B cell (primary cell): ENCODE data around the gene TRIM56. TPM values are rescaled to one million over a fixed set of nuclear protein-coding genes. Genes with fewer than 3 reads are reported as not detected.

Experiments
- ATAC-seq: fragments of 200-7000 bp; cut with Tn5 transposase; one replicate; pipeline ENCODE4 v1.10.0; 2021; ENCODE audit warnings: low read depth, mild to moderate bottlenecking, moderate number of reproducible peaks, moderate library complexity
- CTCF ChIA-PET: fragments of 350-600 bp; sonication (Branson Sonifier 250); formaldehyde crosslinking; loops from one replicate; lab custom pipeline; 2021; ENCODE audit warnings: antibody characterized with exemption, inconsistent platforms; lab: Charles Lee
- POLR2A ChIA-PET: fragments of 350-600 bp; sonication (Branson Sonifier 250); formaldehyde crosslinking; loops from one replicate; lab custom pipeline; 2021; ENCODE audit warnings: antibody characterized with exemption; lab: Charles Lee
- DNase-seq: peaks from one replicate; pipeline ENCODE4 v3.0.0; 2013
- H2AFZ ChIP-seq: 2 replicates; pipeline ENCODE4 v1.6.1; 2012; ENCODE audit warnings: mild to moderate bottlenecking, low read depth, low read length; ENCODE audit not compliant: insufficient read depth, poor library complexity, severe bottlenecking
- H3K27ac ChIP-seq, 2 donors: 1 replicate in 1 of 2; 2 replicates in 1 of 2; pipeline ENCODE4 v1.5.1; 2012 to 2013; ENCODE audit warnings: low read length in 2 of 2, mild to moderate bottlenecking in 2 of 2, moderate library complexity in 1 of 2
- H3K27me3 ChIP-seq, 4 experiments: fragments of 200-600 bp in 1 of 4; sonication (generic) in 1 of 4; replicated peaks in 1 of 4; 1 replicate in 2 of 4; 2 replicates in 2 of 4; pipeline versions ENCODE4 v1.6.1 to v1.7.0; 2013 to 2016; ENCODE audit warnings: low read length in 3 of 4, mild to moderate bottlenecking in 2 of 4, mixed read lengths in 1 of 4, moderate library complexity in 1 of 4; ENCODE audit not compliant: insufficient read depth in 4 of 4, control insufficient read depth in 3 of 4; ENCODE audit errors: control extremely low read depth in 1 of 4
- H3K36me3 ChIP-seq, 2 experiments: replicated peaks in 1 of 2; 1 replicate in 1 of 2; 2 replicates in 1 of 2; pipeline versions ENCODE4 v1.6.1 to v1.7.1; 2013; ENCODE audit warnings: low read length in 1 of 2; ENCODE audit not compliant: insufficient read depth in 2 of 2, control insufficient read depth in 1 of 2; ENCODE audit errors: control extremely low read depth in 1 of 2, extremely low read depth in 1 of 2
- H3K4me1 ChIP-seq, 2 donors: fragments of 200-600 bp in 1 of 2; sonication (generic) in 1 of 2; 1 replicate in 1 of 2; 2 replicates in 1 of 2; pipeline versions ENCODE4 v1.5.1 to v1.6.1; 2013 to 2017; ENCODE audit warnings: low read length in 2 of 2; ENCODE audit not compliant: control insufficient read depth in 2 of 2, insufficient read depth in 2 of 2
- H3K4me2 ChIP-seq: replicated peaks from 2 replicates; pipeline ENCODE3; 2012; ENCODE audit warnings: mild to moderate bottlenecking, low read depth, low read length; ENCODE audit not compliant: poor library complexity, severe bottlenecking
- H3K4me3 ChIP-seq, 5 experiments: fragments of 200-600 bp in 1 of 5; sonication (generic) in 1 of 5; 1 replicate in 3 of 5; 2 replicates in 2 of 5; pipeline versions ENCODE4 v1.5.1 to v1.7.0; 2011 to 2016; ENCODE audit warnings: low read length in 4 of 5, mild to moderate bottlenecking in 4 of 5, low read depth in 2 of 5, control low read depth in 1 of 5, moderate library complexity in 1 of 5; ENCODE audit not compliant: insufficient read depth in 1 of 5; ENCODE audit errors: control extremely low read depth in 1 of 5, extremely low read depth in 1 of 5
- H3K79me2 ChIP-seq: fragments of 200-600 bp; sonication (generic); one replicate; pipeline ENCODE4 v1.6.0; 2016; ENCODE audit warnings: low read length; ENCODE audit not compliant: control insufficient read depth, insufficient read depth
- H3K9ac ChIP-seq: fragments of 200-600 bp; sonication (generic); 2 replicates; pipeline ENCODE4 v1.6.1; 2017; ENCODE audit warnings: mild to moderate bottlenecking, low read length, moderate library complexity
- H3K9me3 ChIP-seq, 3 donors: one replicate each; pipeline versions ENCODE4 v1.6.1 to v1.7.1; 2013; ENCODE audit warnings: low read length in 2 of 3; ENCODE audit not compliant: control insufficient read depth in 2 of 3, insufficient read depth in 1 of 3; ENCODE audit errors: control extremely low read depth in 1 of 3
- H4K20me1 ChIP-seq: 2 replicates; pipeline ENCODE4 v1.6.0; 2012; ENCODE audit warnings: mild to moderate bottlenecking, low read length; ENCODE audit not compliant: insufficient read depth, control insufficient read depth, poor library complexity, severe bottlenecking
- H3K27ac Mint-ChIP-seq: one replicate; pipeline ENCODE4 v1.8.0; 2021; ENCODE audit warnings: mixed read lengths
- H3K27me3 Mint-ChIP-seq: one replicate; pipeline ENCODE4 v1.8.0; 2021; ENCODE audit warnings: mixed read lengths
- H3K4me1 Mint-ChIP-seq: one replicate; pipeline ENCODE4 v1.8.0; 2021; ENCODE audit warnings: mixed read lengths
- H3K4me3 Mint-ChIP-seq: one replicate; pipeline ENCODE4 v1.8.0; 2021; ENCODE audit warnings: mixed read lengths
- H3K9me3 Mint-ChIP-seq: one replicate; pipeline ENCODE4 v1.8.0; 2022; ENCODE audit warnings: mixed read lengths; ENCODE audit not compliant: insufficient read depth
- CTCF ChIP-seq: fragments of 200-600 bp; IDR thresholded peaks from one replicate; pipeline ENCODE4 v1.8.0; 2022; ENCODE audit warnings: antibody characterized with exemption, mild to moderate bottlenecking
- EZH2 ChIP-seq: IDR thresholded peaks from 2 replicates; pipeline ENCODE4 v1.6.1; 2012; ENCODE audit warnings: borderline replicate concordance, low read depth, mild to moderate bottlenecking, moderate library complexity, low read length; ENCODE audit not compliant: insufficient read depth, poor library complexity, severe bottlenecking
- WGBS: methylation state at CpG from one replicate; pipeline ENCODE4 v1.1.5; 2013; ENCODE audit warnings: missing lambda C conversion rate; ENCODE audit not compliant: insufficient coverage; 5-methylcytosine and 5-hydroxymethylcytosine counted together
- intact Hi-C: fragments of 100-400 bp; cut with micrococcal nuclease; formaldehyde crosslinking; loops from one replicate; pipeline ENCODE4 v1.10.0; 2022
- polyA plus RNA-seq: library from polyadenylated mRNA; depleted of rRNA; stranded (reverse); fragments of >200 nt; gene quantifications from 2 replicates; pipeline ENCODE4 v1.2.3, GENCODE V29; 2012
- total RNA-seq, 2 donors: library from RNA; stranded (reverse); fragments of 120-200 nt in 1 of 2; gene quantifications; 1 replicate in 1 of 2; 2 replicates in 1 of 2; pipeline versions ENCODE4 v1.2.3 to v1.2.4, GENCODE V29; 2013 to 2022

TRIM56 gene
- total and polyA plus RNA-seq, 2 donors (not counting 1 experiment from before 2014, with no cell fraction given): 8.4 to 85.7 TPM

GRCh38 chr7:101128040-101128834 lies 43.0 kb downstream of the TRIM56 start:
- DNase-seq (no peak), ATAC-seq (no peak)
- no peak overlapping the region for H3K27ac Mint-ChIP-seq
- Histone ChIP-seq H3K4me1 (peaks cover 14 to 15% of the 10 kb centered on the region in 2 donors), H3K9ac (no peak overlapping the region), H3K27me3 (peaks cover 0 to 22% (median 7%) of the 10 kb centered on the region in 4 experiments), H4K20me1 (no peaks in the 10 kb centered on the region), H3K79me2 (no peaks in the 10 kb centered on the region), H3K9me3 (peaks cover 0 to 7% (median 0%) of the 10 kb centered on the region in 3 donors), H3K4me2 (no peak overlapping the region), H3K27ac (no peak overlapping the region), H2AFZ (no peak overlapping the region), H3K36me3 (no peaks in the 10 kb centered on the region), H3K4me3 (no peak overlapping the region)
- no peak for TF ChIP-seq EZH2
- no peak for TF ChIP-seq CTCF
- H3K9me3 Mint-ChIP-seq: no peaks in the 10 kb centered on the region
- H3K27me3 Mint-ChIP-seq: peaks cover 38% of the 10 kb centered on the region
- CTCF ChIA-PET: interaction anchor here (0.8 to 1.6 kb wide), 2 partner anchors 8 to 10 kb away, joined by 3 read pairs; no protein-coding TSS in a partner anchor
- H3K4me1 Mint-ChIP-seq: peaks cover 34% of the 10 kb centered on the region
- POLR2A ChIA-PET: no interaction called here
- no peak overlapping the region for H3K4me3 Mint-ChIP-seq
- WGBS: 57% methylated on average over 11 of the region's 14 CpGs
- intact Hi-C loops: loop anchor here (5.0 kb wide), 1 partner anchor 51 kb away; no protein-coding TSS in a partner anchor

- TF ChIP-seq EZH2: no peak
- no peak for TF ChIP-seq CTCF
- peaks cover 44% of the 10 kb centered on the region for H3K27me3 Mint-ChIP-seq
- WGBS: 71% methylated on average over 1 of the region's 3 CpGs
- H3K4me3 Mint-ChIP-seq: no peak overlapping the region
- peaks cover 30% of the 10 kb centered on the region for H3K4me1 Mint-ChIP-seq
- no peak overlapping the region for H3K27ac ChIP-seq
- no peaks in the 10 kb centered on the region for H3K9me3 Mint-ChIP-seq
- no peak overlapping the region for H3K9ac ChIP-seq
- H3K27ac Mint-ChIP-seq: no peak overlapping the region
- no peak overlapping the region for H3K4me2 ChIP-seq
- H3K27me3 ChIP-seq: peaks cover 0 to 20% (median 6%) of the 10 kb centered on the region in 4 experiments
- no peak overlapping the region for H3K4me3 ChIP-seq
- intact Hi-C loops: loop anchor here (5.0 kb wide), 1 partner anchor 52 kb away; no protein-coding TSS in a partner anchor
- ATAC-seq: no peak
- no peak overlapping the region for H2AFZ ChIP-seq
- ChIA-PET POLR2A (no interaction called here), CTCF (interaction anchor here (1.1 kb wide), 1 partner anchor 14 kb away, joined by 5 read pairs; no protein-coding TSS in a partner anchor)
- no peaks in the 10 kb centered on the region for H3K36me3 ChIP-seq
- H3K4me1 ChIP-seq: peaks cover 14 to 15% of the 10 kb centered on the region in 2 donors
- H3K9me3 ChIP-seq: peaks cover 0 to 7% (median 0%) of the 10 kb centered on the region in 3 donors
- H4K20me1 ChIP-seq: no peaks in the 10 kb centered on the region
- DNase-seq: no peak
- no peaks in the 10 kb centered on the region for H3K79me2 ChIP-seq
Measured at GRCh38 chr7:101129603-101130117, 44.4 kb downstream of the TRIM56 start.
